GM12892 (cell line): ENCODE results near the gene BLVRB.

Experiments
- POLR2A ChIP-seq: IDR thresholded peaks from 2 replicates; pipeline ENCODE4 v1.6.1; 2011; ENCODE audit warnings: low read depth, low read length, control low read depth
- POLR2AphosphoS5 ChIP-seq: IDR thresholded peaks from 2 replicates; pipeline ENCODE4 v1.6.1; 2011; ENCODE audit warnings: low read depth, low read length, control low read depth
- TAF1 ChIP-seq: IDR thresholded peaks from 2 replicates; pipeline ENCODE4 v1.6.1; 2011; ENCODE audit warnings: low read depth, mild to moderate bottlenecking, control low read depth, low read length, borderline replicate concordance

- TF ChIP-seq POLR2A = no peak
- TF ChIP-seq POLR2AphosphoS5 = no peak
- TF ChIP-seq TAF1 = no peak
These were observed 19.7 kb downstream of the BLVRB start for GRCh38 chr19:40445780-40446262.
